ENCODE data around the gene CLEC2L.

The CLEC2L gene

GRCh38 chr7:139557857-139558581 is 34.5 kb downstream of the CLEC2L start:
- no peak for DNase-seq

GRCh38 chr7:139559364-139560105 is 36.0 kb downstream of the CLEC2L start:
- no peak for DNase-seq

GRCh38 chr7:139560199-139560598 is 36.7 kb downstream of the CLEC2L start:
- DNase-seq = no peak

GRCh38 chr7:139560678-139561077 is 37.2 kb downstream of the CLEC2L start:
- no peak for DNase-seq

- no peak for DNase-seq
Measured at GRCh38 chr7:139562491-139562890, 39.0 kb downstream of the CLEC2L start.

GRCh38 chr7:139562961-139563565 is 39.6 kb downstream of the CLEC2L start:
- DNase-seq = no peak

- DNase-seq = no peak
Measured at GRCh38 chr7:139563856-139564255, 40.4 kb downstream of the CLEC2L start.

GRCh38 chr7:139566075-139566474 is 42.6 kb downstream of the CLEC2L start:
- no peak for DNase-seq

- no peak for DNase-seq
Measured at GRCh38 chr7:139566736-139567646, 43.5 kb downstream of the CLEC2L start.

GRCh38 chr7:139567647-139568345 is 44.3 kb downstream of the CLEC2L start:
- no peak for DNase-seq

GRCh38 chr7:139568346-139568675 is 44.8 kb downstream of the CLEC2L start:
- no peak for DNase-seq

- DNase-seq = no peak
Measured at GRCh38 chr7:139568813-139569490, 45.5 kb downstream of the CLEC2L start.

GRCh38 chr7:139570119-139570518 is 46.6 kb downstream of the CLEC2L start:
- no peak for DNase-seq

- DNase-seq = no peak
Measured at GRCh38 chr7:139570626-139571025, 47.1 kb downstream of the CLEC2L start.

- no peak for DNase-seq
Measured at GRCh38 chr7:139571190-139571589, 47.7 kb downstream of the CLEC2L start.

- DNase-seq = no peak
Measured at GRCh38 chr7:139571651-139572050, 48.2 kb downstream of the CLEC2L start.

GRCh38 chr7:139572071-139572470 is 48.6 kb downstream of the CLEC2L start:
- DNase-seq = no peak

- no peak for DNase-seq
Measured at GRCh38 chr7:139572704-139573385, 49.4 kb downstream of the CLEC2L start.

- no peak for DNase-seq
Measured at GRCh38 chr7:139573871-139574270, 50.4 kb downstream of the CLEC2L start.

- DNase-seq = no peak
Measured at GRCh38 chr7:139574618-139575337, 51.3 kb downstream of the CLEC2L start.

GRCh38 chr7:139575338-139575680 is 51.8 kb downstream of the CLEC2L start:
- DNase-seq = no peak
